ENCODE measurements around the gene ELN.

GRCh38 chr7:73991522-73992100, 36.4 kb upstream of the ELN start:
- no peak for TF ChIP-seq CTCF (IDR thresholded peaks at IDR 0.05)
- no peak for TF ChIP-seq EZH2 (IDR thresholded peaks at IDR 0.05; ENCODE audit: borderline replicate concordance, insufficient read depth, low read depth, low read length, poor library complexity, severe bottlenecking)
